ENCODE results near the gene TECRL. TPM values are rescaled to one million over a fixed set of nuclear protein-coding genes. Genes with fewer than 3 reads are reported as not detected.

TECRL gene
- total RNA-seq, 1 experiment from 2014 or later, result not detected

DNA sequence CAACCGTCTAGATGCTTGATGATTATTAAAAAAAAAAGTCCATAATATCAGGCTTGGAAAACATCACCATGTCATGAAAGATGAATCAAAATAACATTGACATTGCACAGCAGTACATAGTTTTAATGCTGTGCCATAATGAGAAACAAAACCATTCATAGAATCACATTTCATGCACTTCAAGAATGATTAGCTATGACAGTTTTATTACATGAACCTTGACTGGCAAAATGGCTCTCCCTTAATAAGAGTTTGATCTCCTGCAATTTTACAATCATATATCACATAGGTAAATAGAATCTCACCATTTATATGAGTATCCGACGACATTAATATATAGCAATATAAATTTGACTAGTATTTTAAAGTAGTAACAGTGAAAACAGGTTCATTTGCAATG is 49.8 kb downstream of the TECRL start:
- ChIA-PET CTCF (no interaction called here), RAD21 (ENCODE audit: low non-redundant PET in 1 of 2, low total read pairs in 2 of 2, uncharacterized antibody in 2 of 2, unreplicated experiment in 2 of 2) (no interaction called here), POLR2A (no interaction called here)
- Histone ChIP-seq H3K4me2 (ENCODE audit: low read length) (no peak overlapping the region), H3K4me1 (ENCODE audit: control insufficient read depth in 1 of 2, insufficient read depth in 2 of 2, low read length in 2 of 2) (no peaks in the 10 kb centered on the region), H3K36me3 (ENCODE audit: control insufficient read depth in 1 of 2, insufficient read depth in 2 of 2, low read length in 2 of 2) (no peaks in the 10 kb centered on the region), H3K27me3 (ENCODE audit: insufficient read depth, low read length) (no peaks in the 10 kb centered on the region), H3K79me2 (ENCODE audit: insufficient read depth, low read length) (no peaks in the 10 kb centered on the region), H3K27ac (ENCODE audit: low read depth, low read length) (no peak overlapping the region), H2AFZ (ENCODE audit: low read depth, low read length, poor library complexity, severe bottlenecking) (no peak overlapping the region), H4K20me1 (ENCODE audit: insufficient read depth) (no peaks in the 10 kb centered on the region), H3K9me2 (ENCODE audit: insufficient read depth) (no peaks in the 10 kb centered on the region), H3K9ac (ENCODE audit: low read length) (no peak overlapping the region), H3K4me3 (replicated peaks in 1 of 2; ENCODE audit: low read depth in 1 of 2, low read length in 2 of 2) (no peak overlapping the region), H3K9me3 (ENCODE audit: control insufficient read depth in 1 of 2, insufficient read depth in 1 of 2, low read depth in 1 of 2, low read length in 2 of 2) (peaks cover under 1 to 19% of the 10 kb centered on the region in 2 experiments; a peak in 3 of 4 replicates)
- no peak for DNase-seq (ENCODE audit: low read depth, low spot score)
- BruUV-seq (replicated peaks), result no TSS peak
- no peak for TF ChIP-seq POLR2A (IDR thresholded peaks at IDR 0.05; ENCODE audit: borderline replicate concordance, extremely low read depth, insufficient read depth, insufficient read length)
- no peak for TF ChIP-seq TCF7L2 (IDR thresholded peaks at IDR 0.05; ENCODE audit: borderline replicate concordance, extremely low read depth, insufficient read depth, insufficient read length)
- TF ChIP-seq CEBPB (IDR thresholded peaks at IDR 0.05; ENCODE audit: low read depth), result no peak
- TF ChIP-seq ZFX (IDR thresholded peaks at IDR 0.05), result no peak
- TF ChIP-seq EZH2phosphoT487 (IDR thresholded peaks at IDR 0.05; ENCODE audit: borderline replicate concordance), result no peak
- no peak for TF ChIP-seq FOSL1 (IDR thresholded peaks at IDR 0.05; ENCODE audit: low read depth)
- TF ChIP-seq RAD21 (IDR thresholded peaks at IDR 0.05; ENCODE audit: low read depth), result no peak
- TF ChIP-seq EZH2 (IDR thresholded peaks at IDR 0.05), result no peak
- no peak for TF ChIP-seq CBX3 (IDR thresholded peaks at IDR 0.05; ENCODE audit: low read depth)
- TF ChIP-seq, protein P1, sequence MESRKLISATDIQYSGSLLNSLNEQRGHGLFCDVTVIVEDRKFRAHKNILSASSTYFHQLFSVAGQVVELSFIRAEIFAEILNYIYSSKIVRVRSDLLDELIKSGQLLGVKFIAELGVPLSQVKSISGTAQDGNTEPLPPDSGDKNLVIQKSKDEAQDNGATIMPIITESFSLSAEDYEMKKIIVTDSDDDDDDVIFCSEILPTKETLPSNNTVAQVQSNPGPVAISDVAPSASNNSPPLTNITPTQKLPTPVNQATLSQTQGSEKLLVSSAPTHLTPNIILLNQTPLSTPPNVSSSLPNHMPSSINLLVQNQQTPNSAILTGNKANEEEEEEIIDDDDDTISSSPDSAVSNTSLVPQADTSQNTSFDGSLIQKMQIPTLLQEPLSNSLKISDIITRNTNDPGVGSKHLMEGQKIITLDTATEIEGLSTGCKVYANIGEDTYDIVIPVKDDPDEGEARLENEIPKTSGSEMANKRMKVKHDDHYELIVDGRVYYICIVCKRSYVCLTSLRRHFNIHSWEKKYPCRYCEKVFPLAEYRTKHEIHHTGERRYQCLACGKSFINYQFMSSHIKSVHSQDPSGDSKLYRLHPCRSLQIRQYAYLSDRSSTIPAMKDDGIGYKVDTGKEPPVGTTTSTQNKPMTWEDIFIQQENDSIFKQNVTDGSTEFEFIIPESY (IDR thresholded peaks at IDR 0.05; ENCODE audit: extremely low read depth, insufficient replicate concordance, low read length), result no peak
- no peak for TF ChIP-seq SRF (IDR thresholded peaks at IDR 0.05; ENCODE audit: low read depth)
- TF ChIP-seq, protein P2, sequence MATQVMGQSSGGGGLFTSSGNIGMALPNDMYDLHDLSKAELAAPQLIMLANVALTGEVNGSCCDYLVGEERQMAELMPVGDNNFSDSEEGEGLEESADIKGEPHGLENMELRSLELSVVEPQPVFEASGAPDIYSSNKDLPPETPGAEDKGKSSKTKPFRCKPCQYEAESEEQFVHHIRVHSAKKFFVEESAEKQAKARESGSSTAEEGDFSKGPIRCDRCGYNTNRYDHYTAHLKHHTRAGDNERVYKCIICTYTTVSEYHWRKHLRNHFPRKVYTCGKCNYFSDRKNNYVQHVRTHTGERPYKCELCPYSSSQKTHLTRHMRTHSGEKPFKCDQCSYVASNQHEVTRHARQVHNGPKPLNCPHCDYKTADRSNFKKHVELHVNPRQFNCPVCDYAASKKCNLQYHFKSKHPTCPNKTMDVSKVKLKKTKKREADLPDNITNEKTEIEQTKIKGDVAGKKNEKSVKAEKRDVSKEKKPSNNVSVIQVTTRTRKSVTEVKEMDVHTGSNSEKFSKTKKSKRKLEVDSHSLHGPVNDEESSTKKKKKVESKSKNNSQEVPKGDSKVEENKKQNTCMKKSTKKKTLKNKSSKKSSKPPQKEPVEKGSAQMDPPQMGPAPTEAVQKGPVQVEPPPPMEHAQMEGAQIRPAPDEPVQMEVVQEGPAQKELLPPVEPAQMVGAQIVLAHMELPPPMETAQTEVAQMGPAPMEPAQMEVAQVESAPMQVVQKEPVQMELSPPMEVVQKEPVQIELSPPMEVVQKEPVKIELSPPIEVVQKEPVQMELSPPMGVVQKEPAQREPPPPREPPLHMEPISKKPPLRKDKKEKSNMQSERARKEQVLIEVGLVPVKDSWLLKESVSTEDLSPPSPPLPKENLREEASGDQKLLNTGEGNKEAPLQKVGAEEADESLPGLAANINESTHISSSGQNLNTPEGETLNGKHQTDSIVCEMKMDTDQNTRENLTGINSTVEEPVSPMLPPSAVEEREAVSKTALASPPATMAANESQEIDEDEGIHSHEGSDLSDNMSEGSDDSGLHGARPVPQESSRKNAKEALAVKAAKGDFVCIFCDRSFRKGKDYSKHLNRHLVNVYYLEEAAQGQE (IDR thresholded peaks at IDR 0.05; ENCODE audit: low read depth), result no peak
- no peak for TF ChIP-seq YY1 (IDR thresholded peaks at IDR 0.05; ENCODE audit: extremely low read depth, insufficient replicate concordance, low read depth, low read length)
- no peak for TF ChIP-seq JUND (IDR thresholded peaks at IDR 0.05)
- TF ChIP-seq, protein P3, sequence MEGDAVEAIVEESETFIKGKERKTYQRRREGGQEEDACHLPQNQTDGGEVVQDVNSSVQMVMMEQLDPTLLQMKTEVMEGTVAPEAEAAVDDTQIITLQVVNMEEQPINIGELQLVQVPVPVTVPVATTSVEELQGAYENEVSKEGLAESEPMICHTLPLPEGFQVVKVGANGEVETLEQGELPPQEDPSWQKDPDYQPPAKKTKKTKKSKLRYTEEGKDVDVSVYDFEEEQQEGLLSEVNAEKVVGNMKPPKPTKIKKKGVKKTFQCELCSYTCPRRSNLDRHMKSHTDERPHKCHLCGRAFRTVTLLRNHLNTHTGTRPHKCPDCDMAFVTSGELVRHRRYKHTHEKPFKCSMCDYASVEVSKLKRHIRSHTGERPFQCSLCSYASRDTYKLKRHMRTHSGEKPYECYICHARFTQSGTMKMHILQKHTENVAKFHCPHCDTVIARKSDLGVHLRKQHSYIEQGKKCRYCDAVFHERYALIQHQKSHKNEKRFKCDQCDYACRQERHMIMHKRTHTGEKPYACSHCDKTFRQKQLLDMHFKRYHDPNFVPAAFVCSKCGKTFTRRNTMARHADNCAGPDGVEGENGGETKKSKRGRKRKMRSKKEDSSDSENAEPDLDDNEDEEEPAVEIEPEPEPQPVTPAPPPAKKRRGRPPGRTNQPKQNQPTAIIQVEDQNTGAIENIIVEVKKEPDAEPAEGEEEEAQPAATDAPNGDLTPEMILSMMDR (IDR thresholded peaks at IDR 0.05 in 2 of 3, conservative IDR thresholded peaks at IDR 0.05 in 1 of 3; ENCODE audit: borderline replicate concordance in 1 of 3, insufficient read depth in 1 of 3, low read depth in 2 of 3, low read length in 2 of 3), result no peak
- TF ChIP-seq ELF1 (IDR thresholded peaks at IDR 0.05; ENCODE audit: borderline replicate concordance, low read depth), result no peak
- TF ChIP-seq, protein P4, sequence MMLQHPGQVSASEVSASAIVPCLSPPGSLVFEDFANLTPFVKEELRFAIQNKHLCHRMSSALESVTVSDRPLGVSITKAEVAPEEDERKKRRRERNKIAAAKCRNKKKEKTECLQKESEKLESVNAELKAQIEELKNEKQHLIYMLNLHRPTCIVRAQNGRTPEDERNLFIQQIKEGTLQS (IDR thresholded peaks at IDR 0.05), result no peak
- no peak for TF ChIP-seq SIN3A (IDR thresholded peaks at IDR 0.05; ENCODE audit: low read depth)
- no peak for ATAC-seq
- intact Hi-C loops (cut with micrococcal nuclease), result no loop called here

All from HCT116 (cell line).